Stimulated activated CD4-positive, alpha-beta T cell treated with anti-CD3 and anti-CD28 coated beads, Interleukin-1b, Interleukin-23, amount 100 ng/mL, for 48 hours (primary cell): Measurements from ENCODE around the gene ZBTB4.
A peak's percentile ranks its signal among the peaks of the same experiment; 100 is the strongest.

Experiments used
- DNase-seq: peaks from one replicate; pipeline ENCODE4 v3.0.0-alpha.2; 2020

ZBTB4 gene

GRCh38 chr17:7439462-7440112, 39.8 kb downstream of the ZBTB4 start, which contains the start of gene FGF11:
FGF11 (plus strand) TSS chr17:7439512; CDS start chr17:7439621, 109 bp downstream.
- no peak for DNase-seq

DNA sequence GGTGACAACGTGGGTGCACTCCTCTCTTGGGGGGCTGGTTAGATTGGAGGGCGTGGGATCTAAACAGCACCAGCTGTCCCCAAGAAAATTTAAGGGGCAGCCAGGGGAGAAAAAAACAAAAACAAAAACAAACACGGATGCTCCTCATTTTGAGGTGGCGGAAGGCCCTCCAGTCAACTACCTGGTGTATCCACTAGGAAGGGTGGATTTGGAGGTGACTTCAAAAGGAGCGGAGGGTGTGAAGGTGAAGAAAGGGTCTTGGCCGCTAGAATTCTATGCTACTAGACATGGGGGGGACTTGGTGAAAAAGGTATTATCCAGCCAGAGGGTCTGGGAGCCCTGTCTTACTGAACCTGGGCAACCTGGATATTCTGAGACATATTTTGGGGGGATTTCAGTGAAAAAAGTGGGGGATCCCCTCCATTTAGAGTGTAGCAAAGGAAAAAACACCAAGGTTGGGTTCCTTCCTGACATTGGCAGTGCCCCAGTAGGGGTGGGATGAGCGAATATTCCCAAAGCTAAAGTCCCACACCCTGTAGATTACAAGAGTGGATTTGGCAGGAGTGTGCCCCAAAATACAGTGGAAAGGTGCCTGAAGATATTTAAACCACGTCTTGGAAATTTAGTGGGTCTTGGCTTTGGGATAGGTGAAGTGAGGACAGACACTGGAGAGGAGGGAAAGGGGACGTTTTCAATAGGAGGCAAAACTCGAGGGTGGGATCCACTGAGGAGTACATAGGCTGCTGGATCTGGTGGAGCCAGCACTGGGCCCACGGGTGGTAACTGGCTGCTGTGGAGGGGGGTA, 40.6 kb downstream of the ZBTB4 start:
- no peak for DNase-seq

DNA sequence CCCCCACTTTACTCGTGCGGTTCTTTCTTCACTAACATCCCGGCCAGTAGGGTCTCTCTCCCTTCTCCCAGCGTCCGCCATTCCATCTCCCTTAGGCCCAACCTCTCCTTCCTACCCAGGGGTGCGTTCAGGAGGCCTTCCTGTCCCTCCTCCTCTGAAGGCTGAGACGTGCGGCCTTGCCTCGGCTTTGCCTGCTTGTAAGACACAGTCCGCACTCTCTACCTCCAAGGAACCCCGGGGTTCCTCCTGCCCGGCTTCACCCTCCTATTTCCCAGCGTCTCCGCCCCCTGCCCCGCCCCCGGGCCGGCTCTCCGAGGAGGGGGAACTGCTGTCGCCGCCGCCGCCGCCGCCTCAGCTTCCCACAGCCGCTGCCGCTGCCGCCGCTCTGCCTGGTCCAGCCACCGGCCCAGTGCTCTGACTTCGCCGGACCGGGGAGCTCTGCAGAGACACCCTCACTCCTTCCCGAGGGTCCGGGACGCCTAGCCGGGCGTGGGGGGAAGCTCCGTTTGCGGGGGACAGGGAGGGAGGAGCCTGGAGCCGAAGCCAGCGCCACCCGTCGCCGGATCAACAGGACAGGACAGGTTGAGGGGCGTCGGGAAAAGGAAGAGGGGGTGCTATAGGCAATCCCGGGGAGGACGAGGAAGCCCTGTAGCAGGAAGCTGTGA, 41.3 kb downstream of the ZBTB4 start:
- DNase-seq = peak; percentile 61

- no peak for DNase-seq
Observed at GRCh38 chr17:7437369-7437863, 42.0 kb downstream of the ZBTB4 start.

DNA sequence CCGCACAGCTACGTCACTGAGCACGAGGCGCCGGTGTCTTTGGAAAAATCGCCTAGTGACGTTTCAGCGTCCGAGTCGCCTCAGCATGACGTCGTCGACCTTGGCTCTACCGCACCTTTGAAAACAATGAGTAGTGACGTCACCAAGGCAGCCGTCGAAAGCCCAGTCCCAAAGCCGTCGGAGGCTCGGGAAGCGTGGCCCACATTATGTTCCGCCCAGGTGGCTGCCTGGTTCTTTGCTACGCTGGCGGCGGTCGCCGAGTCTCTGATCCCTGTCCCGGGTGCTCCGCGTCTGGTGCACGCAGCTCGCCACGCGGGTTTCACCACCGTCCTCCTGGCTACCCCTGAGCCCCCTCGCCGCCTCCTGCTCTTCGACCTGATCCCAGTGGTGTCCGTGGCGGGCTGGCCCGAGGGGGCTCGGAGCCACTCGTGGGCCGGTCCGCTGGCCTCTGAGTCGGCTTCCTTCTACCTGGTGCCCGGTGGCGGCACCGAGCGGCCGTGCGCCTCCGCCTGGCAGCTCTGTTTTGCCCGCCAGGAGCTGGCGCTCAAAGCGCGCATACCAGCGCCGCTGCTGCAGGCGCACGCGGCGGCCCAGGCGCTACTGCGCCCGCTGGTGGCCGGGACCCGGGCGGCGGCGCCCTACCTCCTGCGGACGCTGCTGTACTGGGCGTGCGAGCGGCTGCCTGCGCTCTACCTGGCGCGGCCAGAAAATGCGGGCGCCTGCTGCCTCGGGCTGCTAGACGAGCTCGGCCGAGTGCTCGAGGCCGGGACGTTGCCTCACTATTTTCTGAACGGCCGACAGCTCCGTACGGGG, 42.7 kb downstream of the ZBTB4 start:
- DNase-seq = peak; percentile 83

GRCh38 chr17:7435676-7436555, 43.5 kb downstream of the ZBTB4 start:
- DNase-seq = peak; percentile 47

- DNase-seq = no peak
Observed at GRCh38 chr17:7432296-7432695, 47.1 kb downstream of the ZBTB4 start.

GRCh38 chr17:7431231-7431630, 48.2 kb downstream of the ZBTB4 start:
- no peak for DNase-seq

GRCh38 chr17:7429722-7430121, 49.7 kb downstream of the ZBTB4 start:
- no peak for DNase-seq

- no peak for DNase-seq
Observed at GRCh38 chr17:7428557-7428956, 50.9 kb downstream of the ZBTB4 start, which contains the start of gene SPEM3. SPEM3 (plus strand) TSS chr17:7428857; CDS start chr17:7428903, 46 bp downstream.

DNA sequence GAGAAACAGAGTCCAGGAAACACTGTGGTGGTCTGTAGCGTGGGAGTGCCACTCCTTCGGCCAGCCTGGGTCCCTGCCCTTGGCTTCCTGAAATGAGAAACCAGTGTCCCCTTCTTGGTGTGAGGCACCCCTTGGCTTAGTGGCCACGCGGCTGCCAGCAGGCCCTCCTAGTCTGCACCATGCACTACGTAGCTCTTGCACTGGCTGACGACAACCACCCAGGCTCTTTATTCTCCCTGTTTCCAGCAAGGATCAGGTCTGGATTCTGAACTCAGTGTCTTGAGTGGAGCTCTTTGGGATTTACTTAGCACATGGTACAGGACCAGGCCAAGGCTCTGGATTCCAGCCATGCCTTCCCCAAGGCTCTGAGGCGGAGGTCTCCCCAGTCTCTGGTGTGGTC, 51.9 kb downstream of the ZBTB4 start:
- DNase-seq = no peak

- no peak for DNase-seq
Observed at GRCh38 chr17:7426896-7427489, 52.4 kb downstream of the ZBTB4 start.

DNA sequence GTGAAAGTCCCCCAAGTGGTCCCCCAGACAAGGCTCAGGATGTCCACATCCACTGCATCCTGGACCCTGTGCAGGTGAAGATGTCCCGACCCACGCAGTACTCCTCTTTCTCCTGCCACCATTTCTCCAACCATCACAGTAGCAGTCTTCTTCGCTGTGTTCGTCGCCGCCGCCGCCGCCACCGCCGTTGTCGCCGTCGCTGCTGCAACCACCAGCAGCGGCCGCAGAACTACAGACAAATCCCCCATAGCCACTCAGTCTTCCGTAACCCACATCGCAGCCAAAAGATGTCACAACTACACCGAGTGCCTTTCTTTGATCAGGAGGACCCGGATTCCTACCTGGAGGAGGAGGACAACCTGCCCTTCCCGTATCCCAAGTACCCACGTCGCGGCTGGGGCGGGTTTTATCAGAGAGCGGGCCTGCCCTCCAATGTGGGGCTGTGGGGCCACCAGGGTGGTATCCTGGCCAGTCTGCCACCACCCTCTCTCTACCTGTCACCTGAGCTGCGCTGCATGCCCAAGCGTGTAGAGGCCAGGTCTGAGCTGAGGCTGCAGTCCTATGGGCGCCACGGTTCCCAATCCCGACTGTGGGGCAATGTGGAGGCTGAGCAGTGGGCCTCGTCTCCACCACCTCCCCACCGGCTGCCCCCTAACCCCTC, 53.1 kb downstream of the ZBTB4 start:
- DNase-seq = no peak

- DNase-seq = no peak
Observed at GRCh38 chr17:7425756-7426155, 53.7 kb downstream of the ZBTB4 start.

GRCh38 chr17:7425316-7425715, 54.1 kb downstream of the ZBTB4 start, which contains the start of gene SPEM2:
SPEM2 (plus strand) TSS chr17:7425616; CDS start chr17:7425689, 73 bp downstream.
- no peak for DNase-seq

- no peak for DNase-seq
Observed at GRCh38 chr17:7423679-7424078, 55.8 kb downstream of the ZBTB4 start.

DNA sequence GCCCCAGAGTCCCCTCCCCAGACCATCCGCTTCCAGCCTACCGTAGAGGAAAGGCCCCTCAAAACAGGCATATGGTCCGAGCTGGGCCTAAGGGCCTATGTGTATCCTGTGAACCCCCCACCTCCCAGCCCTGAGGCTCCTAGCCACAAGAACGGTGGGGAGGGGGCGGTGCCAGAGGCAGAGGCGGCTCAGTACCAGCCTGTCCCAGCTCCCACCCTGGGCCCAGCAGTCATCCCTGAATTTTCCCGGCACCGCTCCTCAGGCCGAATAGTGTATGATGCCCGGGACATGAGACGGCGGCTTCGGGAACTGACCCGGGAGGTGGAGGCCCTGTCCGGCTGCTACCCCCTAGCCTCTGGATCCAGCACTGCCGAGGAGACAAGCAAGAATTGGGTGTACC, 58.2 kb downstream of the ZBTB4 start:
- no peak for DNase-seq

DNA sequence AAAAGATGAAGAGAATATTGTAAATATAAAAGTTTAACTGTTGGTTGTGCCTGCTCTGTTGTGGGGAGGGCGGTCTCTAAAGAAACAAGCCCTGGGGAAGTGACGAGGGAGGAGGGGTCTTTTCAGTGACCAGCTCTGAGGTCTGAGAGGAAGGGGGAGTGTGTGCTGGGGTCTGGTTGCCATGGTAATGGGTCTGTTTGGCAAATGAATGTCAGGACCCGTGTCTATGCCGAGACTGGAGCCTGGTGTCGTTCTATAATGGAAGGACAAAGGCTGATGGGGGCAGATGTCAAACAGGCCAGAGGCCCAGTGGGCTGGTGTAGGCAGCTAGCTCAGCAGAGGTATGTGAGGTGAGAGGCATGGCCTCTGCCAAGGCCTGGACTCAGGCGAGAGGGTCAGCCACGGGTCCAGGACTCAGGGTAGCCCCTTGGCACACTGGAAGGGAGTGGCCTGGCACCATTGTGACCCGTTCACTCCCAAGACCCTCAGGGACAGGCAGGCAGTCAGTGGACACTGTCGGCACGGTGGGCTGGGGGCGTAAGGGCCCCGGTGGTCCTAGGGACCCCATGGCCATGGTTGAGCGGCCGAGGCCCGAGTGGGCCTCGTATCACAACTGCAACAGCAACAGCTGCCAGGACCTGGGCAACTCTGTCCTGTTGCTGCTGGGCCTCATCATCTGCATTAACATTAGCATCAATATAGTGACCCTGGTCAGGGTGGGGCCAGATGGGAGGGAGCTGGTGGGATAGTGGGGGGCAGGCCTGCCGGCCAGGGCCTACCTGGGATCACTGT, 59.4 kb downstream of the ZBTB4 start, which contains the start of gene SPEM1:
Gene SPEM1, plus strand, starts transcription at position 506 of the 792 bp plus-strand sequence. Its CDS starts 61 bp downstream, at position 567.
- no peak for DNase-seq

DNA sequence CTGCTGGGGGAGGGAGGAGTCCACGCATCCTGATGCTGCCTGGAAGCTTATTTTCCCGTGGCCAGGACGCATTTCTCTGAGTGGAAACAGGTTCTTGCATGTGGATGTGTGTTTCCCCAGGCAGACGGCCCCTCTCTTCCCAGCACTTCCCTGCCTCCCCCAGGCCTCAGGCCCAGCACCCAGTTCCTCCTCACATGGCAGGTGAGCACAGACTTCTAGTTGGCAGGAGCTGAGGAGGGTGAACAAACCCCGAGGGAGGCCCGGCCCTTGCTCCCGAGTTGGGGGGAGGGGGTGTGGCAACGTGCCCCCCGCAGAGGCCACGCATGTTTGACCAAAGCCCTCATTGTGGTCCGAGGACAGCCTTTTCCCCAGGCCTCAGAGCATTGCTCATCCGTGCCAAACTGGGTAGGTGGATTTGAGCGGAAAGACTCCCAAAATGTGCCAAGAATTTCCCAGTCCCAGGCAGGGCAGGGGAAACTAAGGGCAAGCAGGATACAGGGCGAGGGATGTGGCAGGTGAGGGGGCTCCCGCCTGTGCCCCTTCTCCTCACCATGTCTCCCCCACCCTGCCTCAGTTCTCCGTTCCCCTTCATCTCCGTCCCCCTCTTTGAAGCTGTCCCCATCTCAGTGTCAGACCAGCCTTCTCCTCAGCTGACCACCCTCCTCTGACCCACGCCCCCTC, 60.8 kb downstream of the ZBTB4 start:
- DNase-seq = no peak
